Left ventricle myocardium inferior (tissue), 1 donor: ENCODE data around the gene CRYBA1. TPM values are rescaled to one million over a fixed set of nuclear protein-coding genes. Genes with fewer than 3 reads are reported as not detected.
"Not testable (repeated sequence)": the region's sequence is repeated elsewhere in the genome, so short reads cannot be mapped to it uniquely, and the experiment has no call there.

Experiments
- DNase-seq: peaks from one replicate; pipeline ENCODE4 v3.0.0-alpha.2; 2020
- H3K27ac ChIP-seq: fragments of 200-600 bp; replicated peaks from 2 replicates; pipeline ENCODE4 v1.8.0; 2021
- H3K27me3 ChIP-seq: fragments of 200-600 bp; 2 replicates; pipeline ENCODE4 v1.8.0; 2021; ENCODE audit warnings: low read depth
- H3K36me3 ChIP-seq: fragments of 200-600 bp; 2 replicates; pipeline ENCODE4 v1.8.0; 2021
- H3K4me1 ChIP-seq: fragments of 200-600 bp; 2 replicates; pipeline ENCODE4 v1.8.0; 2021
- H3K4me3 ChIP-seq: fragments of 200-600 bp; 2 replicates; pipeline ENCODE4 v1.8.0; 2021; ENCODE audit warnings: mild to moderate bottlenecking, moderate library complexity
- H3K9me3 ChIP-seq: fragments of 200-600 bp; replicated peaks from 2 replicates; pipeline ENCODE4 v1.8.0; 2021
- intact Hi-C: fragments of 100-400 bp; cut with micrococcal nuclease; formaldehyde crosslinking; loops from one replicate; pipeline ENCODE4 v1.11.0; 2022
- total RNA-seq: library from RNA; stranded (reverse); fragmentation: NEBNext Ultra II Directional; extraction: Animal tissue kit (Norgen Biotek cat#: 25700); gene quantifications from one replicate; pipeline ENCODE4 v1.2.1, GENCODE V29; 2021
- TF ChIP-seq, protein P1 (sequence below): fragments of 200-600 bp; IDR thresholded peaks from 2 replicates; pipeline ENCODE4 v1.8.0; 2021; ENCODE audit warnings: antibody characterized with exemption, mild to moderate bottlenecking, borderline replicate concordance
- donor health status: DM: no; HTN: yes; CAD: no; lungs with severe emphysema.

Gene CRYBA1
- total RNA-seq, 1 donor from 2014 or later, result not detected

DNA sequence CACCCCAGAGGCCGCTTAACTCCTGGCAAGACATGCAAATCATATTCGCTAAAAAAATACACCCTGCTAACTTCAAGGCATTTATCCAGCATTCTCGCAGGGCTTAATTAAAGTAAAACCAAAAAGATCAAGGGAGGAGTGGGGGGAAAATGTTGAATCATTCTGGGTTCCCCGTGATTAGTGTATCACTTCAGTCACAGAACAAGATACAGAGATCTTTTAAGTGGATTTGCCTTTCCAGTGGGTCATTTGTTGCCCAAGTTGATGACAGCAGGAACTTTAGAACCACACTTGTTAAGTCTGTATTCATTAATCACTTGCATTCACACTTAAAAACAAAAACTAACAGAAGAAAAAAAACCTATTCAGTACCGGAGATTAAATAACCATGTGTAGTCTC, 17.3 kb downstream of the CRYBA1 start:
- no peaks in the 10 kb centered on the region for H3K27me3 ChIP-seq
- H3K9me3 ChIP-seq, result no peaks in the 10 kb centered on the region
- H3K27ac ChIP-seq, result no peak overlapping the region
- peaks cover 83% of the 10 kb centered on the region for H3K36me3 ChIP-seq
- TF ChIP-seq, protein P1, sequence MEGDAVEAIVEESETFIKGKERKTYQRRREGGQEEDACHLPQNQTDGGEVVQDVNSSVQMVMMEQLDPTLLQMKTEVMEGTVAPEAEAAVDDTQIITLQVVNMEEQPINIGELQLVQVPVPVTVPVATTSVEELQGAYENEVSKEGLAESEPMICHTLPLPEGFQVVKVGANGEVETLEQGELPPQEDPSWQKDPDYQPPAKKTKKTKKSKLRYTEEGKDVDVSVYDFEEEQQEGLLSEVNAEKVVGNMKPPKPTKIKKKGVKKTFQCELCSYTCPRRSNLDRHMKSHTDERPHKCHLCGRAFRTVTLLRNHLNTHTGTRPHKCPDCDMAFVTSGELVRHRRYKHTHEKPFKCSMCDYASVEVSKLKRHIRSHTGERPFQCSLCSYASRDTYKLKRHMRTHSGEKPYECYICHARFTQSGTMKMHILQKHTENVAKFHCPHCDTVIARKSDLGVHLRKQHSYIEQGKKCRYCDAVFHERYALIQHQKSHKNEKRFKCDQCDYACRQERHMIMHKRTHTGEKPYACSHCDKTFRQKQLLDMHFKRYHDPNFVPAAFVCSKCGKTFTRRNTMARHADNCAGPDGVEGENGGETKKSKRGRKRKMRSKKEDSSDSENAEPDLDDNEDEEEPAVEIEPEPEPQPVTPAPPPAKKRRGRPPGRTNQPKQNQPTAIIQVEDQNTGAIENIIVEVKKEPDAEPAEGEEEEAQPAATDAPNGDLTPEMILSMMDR, result no peak
- intact Hi-C loops, result no loop called here
- no peak overlapping the region for H3K4me3 ChIP-seq
- peaks cover 16% of the 10 kb centered on the region for H3K4me1 ChIP-seq
- no peak for DNase-seq

DNA sequence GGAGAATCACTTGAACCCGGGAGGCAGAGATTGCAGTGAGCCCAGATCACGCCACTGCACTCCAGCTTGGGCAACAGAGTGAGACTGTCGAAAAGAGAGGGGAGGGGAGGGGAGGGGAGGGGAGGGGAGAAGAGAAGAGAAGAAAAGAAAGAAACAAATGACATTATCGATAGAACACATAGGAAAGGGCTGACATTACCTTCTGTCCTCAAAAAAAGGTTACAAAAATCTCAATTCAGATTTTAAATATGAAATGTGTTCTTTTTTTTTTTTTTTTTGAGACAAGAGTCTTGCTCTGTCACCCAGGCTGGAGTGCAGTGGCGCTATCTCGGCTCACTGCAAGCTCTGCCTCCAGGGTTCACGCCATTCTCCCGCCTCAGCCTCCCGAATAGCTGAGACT, 25.3 kb downstream of the CRYBA1 start:
- intact Hi-C loops, DNase-seq, H3K4me3 ChIP-seq, H3K9me3 ChIP-seq, H3K27me3 ChIP-seq, H3K27ac ChIP-seq: not testable (repeated sequence)
- H3K36me3 ChIP-seq, result peaks cover 53% of the 10 kb centered on the region
- H3K4me1 ChIP-seq, result peaks cover 62% of the 10 kb centered on the region

DNA sequence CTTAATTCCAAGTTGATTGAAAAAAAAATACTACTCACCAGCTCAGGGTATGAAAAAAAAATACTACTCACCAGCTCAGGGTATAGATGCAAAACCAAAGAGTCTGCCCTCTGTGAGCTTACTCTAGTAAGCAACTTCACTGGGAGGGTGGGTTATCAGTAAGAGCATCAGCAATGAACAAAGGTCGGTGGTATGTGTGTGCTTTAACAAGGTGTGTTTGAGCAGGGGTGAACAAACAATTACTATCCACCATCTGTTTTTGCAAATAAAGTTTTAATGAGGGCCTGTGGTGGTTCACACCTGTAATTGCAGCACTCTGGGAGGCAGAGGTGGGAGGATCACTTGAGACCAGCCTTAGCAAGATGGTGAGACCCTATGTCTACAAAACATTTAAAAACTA, 27.3 kb downstream of the CRYBA1 start:
- no peak overlapping the region for H3K4me3 ChIP-seq
- TF ChIP-seq, protein P1, result no peak
- H3K9me3 ChIP-seq, result no peaks in the 10 kb centered on the region
- no peak overlapping the region for H3K27ac ChIP-seq
- H3K27me3 ChIP-seq, result no peaks in the 10 kb centered on the region
- peaks cover 75% of the 10 kb centered on the region for H3K4me1 ChIP-seq
- DNase-seq, result no peak
- peaks cover 60% of the 10 kb centered on the region for H3K36me3 ChIP-seq
- intact Hi-C loops, result no loop called here

DNA sequence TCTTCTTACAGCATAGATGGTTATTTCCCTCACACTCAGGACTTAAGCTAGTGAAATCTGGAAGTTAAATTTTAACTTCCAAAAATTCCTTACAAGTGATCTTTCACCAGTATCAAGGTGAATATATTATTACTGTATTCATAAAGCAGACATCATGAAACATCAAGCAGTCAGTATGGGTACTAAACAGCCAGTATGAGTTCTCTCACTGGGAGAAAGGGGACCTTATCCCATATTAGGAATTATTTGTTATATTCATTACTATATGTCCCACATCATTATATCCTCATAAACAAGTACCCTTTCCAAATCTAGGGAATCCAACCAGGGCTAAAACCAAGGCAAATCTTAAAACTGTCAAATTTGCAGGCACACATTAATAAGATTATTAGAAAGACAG, 32.0 kb downstream of the CRYBA1 start:
- Histone ChIP-seq H3K4me1 (peaks cover 77% of the 10 kb centered on the region), H3K36me3 (peaks cover 66% of the 10 kb centered on the region)

DNA sequence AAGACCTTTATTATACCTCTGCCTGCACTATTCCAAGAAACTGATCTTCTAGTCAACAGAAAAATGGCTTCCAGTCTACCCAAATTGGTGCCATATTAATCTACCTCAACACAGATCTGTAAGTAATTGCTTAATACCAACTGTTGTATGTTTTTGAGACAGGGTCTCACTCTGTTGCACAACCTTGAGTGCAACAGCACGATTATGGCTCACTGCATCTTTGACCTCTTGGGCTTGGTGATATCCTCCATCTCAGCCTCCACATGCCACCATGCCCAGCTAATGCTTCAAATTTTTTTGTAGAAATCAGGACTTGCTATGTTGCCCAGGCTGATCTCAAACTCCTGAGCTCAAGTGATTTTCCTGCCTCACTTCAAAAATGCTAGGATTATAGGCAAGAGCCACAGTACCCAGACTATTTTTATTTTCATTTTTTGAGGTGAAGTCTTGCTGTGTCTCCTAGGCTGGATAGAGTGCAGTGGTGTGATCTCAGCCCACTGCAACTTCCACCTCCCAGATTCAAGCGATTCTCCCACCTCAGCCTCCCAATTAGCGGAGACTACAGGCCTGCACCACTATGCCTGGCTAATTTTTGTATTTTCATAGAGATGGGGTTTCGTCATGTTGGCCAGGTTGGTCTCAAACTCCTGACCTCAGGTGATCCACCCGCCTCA, 32.9 kb downstream of the CRYBA1 start:
- H3K36me3 ChIP-seq, result peaks cover 69% of the 10 kb centered on the region
- H3K27me3 ChIP-seq, result no peaks in the 10 kb centered on the region
- no peaks in the 10 kb centered on the region for H3K9me3 ChIP-seq
- TF ChIP-seq, protein P1, result no peak
- no peak overlapping the region for H3K27ac ChIP-seq
- no peak for DNase-seq
- intact Hi-C loops, result no loop called here
- no peak overlapping the region for H3K4me3 ChIP-seq
- peaks cover 77% of the 10 kb centered on the region for H3K4me1 ChIP-seq

More for the DNA sequence above, 32.0 kb downstream of the CRYBA1 start:
- no peak for DNase-seq
- no peaks in the 10 kb centered on the region for H3K27me3 ChIP-seq
- no peaks in the 10 kb centered on the region for H3K9me3 ChIP-seq
- no peak overlapping the region for H3K4me3 ChIP-seq
- H3K27ac ChIP-seq, result no peak overlapping the region
- TF ChIP-seq, protein P1, result no peak
- intact Hi-C loops, result no loop called here

DNA sequence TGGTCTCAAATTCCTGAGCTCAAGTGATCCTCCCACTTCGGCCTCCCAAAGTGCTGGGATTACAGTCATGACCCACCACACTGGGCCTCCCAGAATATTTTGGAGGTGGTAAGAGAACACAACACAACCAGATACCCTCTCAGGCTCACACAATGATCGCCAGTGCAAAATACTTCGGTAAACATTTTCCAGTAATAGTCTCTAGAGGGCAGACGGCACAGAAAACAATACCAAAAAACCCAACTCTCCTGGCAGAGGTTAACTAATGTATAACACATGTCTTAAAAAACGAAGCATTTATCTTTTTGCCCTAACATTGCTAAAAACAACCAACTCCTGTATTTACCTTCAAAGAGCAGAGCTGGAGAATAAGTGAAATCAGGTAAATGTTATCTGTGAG, 36.8 kb downstream of the CRYBA1 start:
- DNase-seq, result no peak
- Histone ChIP-seq H3K27ac (peak overlapping the region; percentile 0), H3K27me3 (no peaks in the 10 kb centered on the region), H3K4me3 (peak overlapping the region; percentile 11), H3K36me3 (peaks cover 82% of the 10 kb centered on the region), H3K9me3 (no peaks in the 10 kb centered on the region), H3K4me1 (peaks cover 79% of the 10 kb centered on the region)
- intact Hi-C loops, result no loop called here
- TF ChIP-seq, protein P1, result no peak
